CD4-positive, alpha-beta T cell (primary cell): Measurements from ENCODE around the gene SLC12A7. TPM values are rescaled to one million over a fixed set of nuclear protein-coding genes. Genes with fewer than 3 reads are reported as not detected.

Experiments
- ATAC-seq: fragments of 200-7000 bp; cut with Tn5 transposase; one replicate; pipeline ENCODE4 v1.10.0; 2022; ENCODE audit warnings: mild to moderate bottlenecking; ENCODE audit not compliant: poor library complexity
- CTCF ChIA-PET: fragments of 350-600 bp; sonication (Branson Sonifier 250); formaldehyde crosslinking; loops from one replicate; lab custom pipeline; 2021; ENCODE audit warnings: antibody characterized with exemption, inconsistent platforms; lab: Charles Lee
- POLR2A ChIA-PET: fragments of 350-600 bp; sonication (Branson Sonifier 250); formaldehyde crosslinking; loops from one replicate; lab custom pipeline; 2021; ENCODE audit warnings: antibody characterized with exemption, inconsistent platforms; lab: Charles Lee
- DNase-seq, 14 experiments: peaks; one replicate each; pipeline ENCODE4 v3.0.0-alpha.2; 2013 to 2020; ENCODE audit warnings: mixed read lengths in 2 of 14
- H3K27ac ChIP-seq, 2 donors: one replicate each; pipeline versions ENCODE4 v1.5.1 to v1.7.0; 2013; ENCODE audit warnings: low read length in 2 of 2, low read depth in 1 of 2, mild to moderate bottlenecking in 1 of 2
- H3K27me3 ChIP-seq, 2 experiments: 1 replicate in 1 of 2; 2 replicates in 1 of 2; pipeline versions ENCODE4 v1.6.1 to v1.7.0; 2013; ENCODE audit warnings: low read length in 2 of 2, control low read depth in 1 of 2, mild to moderate bottlenecking in 1 of 2, moderate library complexity in 1 of 2; ENCODE audit not compliant: insufficient read depth in 2 of 2, control insufficient read depth in 1 of 2
- H3K36me3 ChIP-seq: one replicate; pipeline ENCODE4 v1.6.1; 2013; ENCODE audit warnings: low read length, control low read depth; ENCODE audit not compliant: insufficient read depth
- H3K4me1 ChIP-seq: one replicate; pipeline ENCODE4 v1.6.1; 2013; ENCODE audit warnings: low read length, control low read depth; ENCODE audit not compliant: insufficient read depth
- H3K4me3 ChIP-seq: one replicate; pipeline ENCODE4 v1.5.1; 2013; ENCODE audit warnings: mild to moderate bottlenecking, low read length, moderate library complexity
- H3K9me3 ChIP-seq, 2 experiments: 1 replicate in 1 of 2; 2 replicates in 1 of 2; pipeline versions ENCODE4 v1.6.1 to v1.7.0; 2013; ENCODE audit warnings: low read length in 2 of 2, mild to moderate bottlenecking in 2 of 2, control low read depth in 1 of 2, moderate library complexity in 1 of 2; ENCODE audit not compliant: control insufficient read depth in 1 of 2, insufficient read depth in 1 of 2
- H3K27ac Mint-ChIP-seq: one replicate; pipeline ENCODE4 v1.8.0; 2020; ENCODE audit warnings: mixed read lengths
- H3K27me3 Mint-ChIP-seq: one replicate; pipeline ENCODE4 v1.8.0; 2021; ENCODE audit warnings: mixed read lengths
- H3K36me3 Mint-ChIP-seq: one replicate; pipeline ENCODE4 v1.8.0; 2021; ENCODE audit warnings: low read depth, mixed read lengths
- H3K4me1 Mint-ChIP-seq: one replicate; pipeline ENCODE4 v1.8.0; 2021; ENCODE audit warnings: low read depth, mixed read lengths
- H3K4me3 Mint-ChIP-seq: one replicate; pipeline ENCODE4 v1.8.0; 2020; ENCODE audit warnings: mild to moderate bottlenecking, mixed read lengths
- H3K9me3 Mint-ChIP-seq: one replicate; pipeline ENCODE4 v1.8.0; 2020; ENCODE audit warnings: mixed read lengths
- CTCF ChIP-seq: fragments of 200-600 bp; IDR thresholded peaks from one replicate; pipeline ENCODE4 v1.8.0; 2022; ENCODE audit warnings: antibody characterized with exemption, mild to moderate bottlenecking
- intact Hi-C, 2 experiments: fragments of 100-400 bp; cut with DNase I in 1 of 2; cut with micrococcal nuclease in 1 of 2; formaldehyde crosslinking; loops; one replicate each; pipeline versions ENCODE4 v1.15.1 to v1.9.0; 2023 to 2025; cut with DNase I, micrococcal nuclease
- total RNA-seq, 174 experiments: library from RNA in 2 of 174; stranded (reverse) in 2 of 174; gene quantifications; one replicate each; pipeline ENCODE4 v1.2.3 and lab custom pipeline; 2021 to 2026

SLC12A7 gene
- total RNA-seq, 2 experiments from 2014 or later = 47.9 to 51.7 TPM

- Histone ChIP-seq H3K27me3 (no peaks in the 10 kb centered on the region), H3K27ac (no peak overlapping the region), H3K4me1 (no peaks in the 10 kb centered on the region), H3K4me3 (no peak overlapping the region), H3K36me3 (peaks cover 77% of the 10 kb centered on the region), H3K9me3 (no peaks in the 10 kb centered on the region)
- ChIA-PET POLR2A (no interaction called here), CTCF (no interaction called here)
- Mint-ChIP-seq H3K27ac (no peak overlapping the region), H3K36me3 (peaks cover 36% of the 10 kb centered on the region), H3K9me3 (no peaks in the 10 kb centered on the region), H3K4me1 (no peaks in the 10 kb centered on the region), H3K4me3 (no peak overlapping the region), H3K27me3 (no peaks in the 10 kb centered on the region)
- no peak for ATAC-seq
- no peak for DNase-seq
- TF ChIP-seq CTCF = no peak
- intact Hi-C loops = no loop called here
Observed at GRCh38 chr5:1058988-1059883, 52.6 kb downstream of the SLC12A7 start.

- CTCF ChIA-PET = no interaction called here
- Mint-ChIP-seq H3K9me3 (no peaks in the 10 kb centered on the region), H3K27ac (no peak overlapping the region), H3K4me1 (no peaks in the 10 kb centered on the region), H3K36me3 (peaks cover 41% of the 10 kb centered on the region), H3K27me3 (no peaks in the 10 kb centered on the region), H3K4me3 (no peak overlapping the region)
- Histone ChIP-seq H3K4me3 (no peak overlapping the region), H3K9me3 (no peaks in the 10 kb centered on the region), H3K4me1 (no peaks in the 10 kb centered on the region), H3K36me3 (peaks cover 74% of the 10 kb centered on the region), H3K27ac (no peak overlapping the region), H3K27me3 (no peaks in the 10 kb centered on the region)
- TF ChIP-seq CTCF = no peak
- intact Hi-C loops = no loop called here
- ATAC-seq (no peak), DNase-seq (no peak)
- POLR2A ChIA-PET = no interaction called here
Observed at GRCh38 chr5:1058083-1058945, 53.5 kb downstream of the SLC12A7 start.

GRCh38 chr5:1057485-1058082, 54.3 kb downstream of the SLC12A7 start:
- H3K27me3 ChIP-seq = no peaks in the 10 kb centered on the region
- no peak overlapping the region for H3K27ac ChIP-seq
- no peaks in the 10 kb centered on the region for H3K9me3 Mint-ChIP-seq
- H3K36me3 Mint-ChIP-seq = peaks cover 45% of the 10 kb centered on the region
- TF ChIP-seq CTCF = no peak
- H3K4me1 ChIP-seq = no peaks in the 10 kb centered on the region
- intact Hi-C loops = no loop called here
- ChIA-PET CTCF (no interaction called here), POLR2A (no interaction called here)
- DNase-seq = no peak
- no peaks in the 10 kb centered on the region for H3K9me3 ChIP-seq
- no peak for ATAC-seq
- no peak overlapping the region for H3K27ac Mint-ChIP-seq
- no peak overlapping the region for H3K4me3 ChIP-seq
- H3K4me1 Mint-ChIP-seq = no peaks in the 10 kb centered on the region
- H3K27me3 Mint-ChIP-seq = no peaks in the 10 kb centered on the region
- H3K36me3 ChIP-seq = peaks cover 74% of the 10 kb centered on the region
- no peak overlapping the region for H3K4me3 Mint-ChIP-seq
